Gastroesophageal sphincter (tissue), 4 donors: ENCODE measurements around the gene CHRM1. TPM values are rescaled to one million over a fixed set of nuclear protein-coding genes. Genes with fewer than 3 reads are reported as not detected.

Experiments used
- ATAC-seq: fragments of 150-250 bp; one replicate; pipeline ENCODE4 v1.9.1; 2016; ENCODE audit warnings: mild to moderate bottlenecking, moderate library complexity
- H3K27ac ChIP-seq, 4 donors: fragments of 200-600 bp; sonication (generic) in 3 of 4; 1 replicate in 3 of 4; 2 replicates in 1 of 4; pipeline ENCODE4 v1.5.1; 2016 to 2019
- H3K27me3 ChIP-seq: fragments of 200-600 bp; sonication (generic); one replicate; pipeline ENCODE4 v1.5.1; 2019
- H3K36me3 ChIP-seq, 2 donors: fragments of 200-600 bp; sonication (generic); one replicate each; pipeline ENCODE4 v1.5.1; 2019; ENCODE audit warnings: control low read depth in 1 of 2
- H3K4me1 ChIP-seq, 3 donors: fragments of 200-600 bp; sonication (generic); 1 replicate in 2 of 3; 2 replicates in 1 of 3; pipeline ENCODE4 v1.5.1; 2016 to 2019; ENCODE audit warnings: control low read depth in 2 of 3
- H3K4me3 ChIP-seq, 2 donors: fragments of 200-600 bp; sonication (generic); one replicate each; pipeline ENCODE4 v1.5.1; 2019; ENCODE audit warnings: mild to moderate bottlenecking in 1 of 2, moderate library complexity in 1 of 2
- H3K9me3 ChIP-seq, 3 donors: fragments of 200-600 bp; sonication (generic); one replicate each; pipeline ENCODE4 v1.5.1; 2017 to 2019; ENCODE audit warnings: control low read depth in 2 of 3
- CTCF ChIP-seq, 4 experiments: fragments of 200-600 bp in 2 of 4; fragments of 450-650 bp in 2 of 4; sonication (generic) in 1 of 4; IDR thresholded peaks; one replicate each; pipeline ENCODE4 v1.5.1; 2017 to 2019; ENCODE audit warnings: antibody characterized with exemption in 4 of 4, mild to moderate bottlenecking in 2 of 4, moderate library complexity in 2 of 4
- EP300 ChIP-seq: sonication (generic); formaldehyde crosslinking; IDR thresholded peaks from one replicate; pipeline ENCODE4 v1.6.1; 2017; ENCODE audit warnings: antibody characterized with exemption, mild to moderate bottlenecking
- POLR2A ChIP-seq, 2 donors: fragments of 450-650 bp; IDR thresholded peaks; one replicate each; pipeline ENCODE4 v1.6.1; 2017; ENCODE audit warnings: antibody characterized with exemption in 2 of 2, mild to moderate bottlenecking in 2 of 2, moderate library complexity in 1 of 2
- POLR2AphosphoS5 ChIP-seq: sonication (generic); formaldehyde crosslinking; IDR thresholded peaks from one replicate; pipeline ENCODE4 v1.6.1; 2017; ENCODE audit warnings: antibody characterized with exemption
- WGBS, 2 donors: methylation state at CpG; one replicate each; pipeline ENCODE4 v1.1.5; 2018; ENCODE audit warnings: low coverage in 1 of 2; 5-methylcytosine and 5-hydroxymethylcytosine counted together
- total RNA-seq, 4 donors: library from RNA; depleted of rRNA; stranded (reverse); fragments of >200 nt; gene quantifications; one replicate each; pipeline ENCODE4 v1.1.0, GENCODE V29; 2016

Gene CHRM1
- total RNA-seq, 4 donors from 2014 or later = 0.16 to 0.89 (median 0.27) TPM; not detected in 1

GRCh38 chr11:62896049-62896448, 25.1 kb downstream of the CHRM1 start:
- ATAC-seq = peak; percentile 73
- Histone ChIP-seq H3K9me3 (no peaks in the 10 kb centered on the region), H3K27me3 (no peaks in the 10 kb centered on the region), H3K27ac (peak overlapping the region in 3 of 4 donors; percentile 19 to 55 (median 31)), H3K4me3 (no peak overlapping the region), H3K4me1 (no peaks in the 10 kb centered on the region), H3K36me3 (no peaks in the 10 kb centered on the region)
- 65% methylated on average over 3 to 5 of the region's 10 CpGs for WGBS, 2 donors
- TF ChIP-seq CTCF (IDR thresholded peaks at IDR 0.05) = no peak
- TF ChIP-seq EP300 = no peak

- H3K4me3 ChIP-seq = no peak overlapping the region
- TF ChIP-seq EP300 (no peak), POLR2A (IDR thresholded peaks at IDR 0.05) (no peak), POLR2AphosphoS5 (no peak), CTCF (IDR thresholded peaks at IDR 0.05) (no peak)
- no peaks in the 10 kb centered on the region for H3K27me3 ChIP-seq
- H3K27ac ChIP-seq = no peak overlapping the region
- no peaks in the 10 kb centered on the region for H3K9me3 ChIP-seq
- no peaks in the 10 kb centered on the region for H3K4me1 ChIP-seq
- H3K36me3 ChIP-seq = no peaks in the 10 kb centered on the region
- 56 to 57% methylated on average over 2 to 3 of the region's 6 CpGs for WGBS, 2 donors
- no peak for ATAC-seq
Observed at GRCh38 chr11:62895501-62895900, 25.7 kb downstream of the CHRM1 start.

GRCh38 chr11:62892077-62892922, 28.9 kb downstream of the CHRM1 start:
- peaks cover 5 to 24% of the 10 kb centered on the region in 2 donors for H3K36me3 ChIP-seq
- ATAC-seq = no peak
- peaks cover 0 to 29% (median 0%) of the 10 kb centered on the region in 3 donors for H3K4me1 ChIP-seq
- TF ChIP-seq EP300 (no peak), POLR2A (IDR thresholded peaks at IDR 0.05) (no peak), CTCF (IDR thresholded peaks at IDR 0.05) (no peak), POLR2AphosphoS5 (no peak)
- H3K4me3 ChIP-seq = no peak overlapping the region
- H3K27me3 ChIP-seq = no peaks in the 10 kb centered on the region
- WGBS, 2 donors = 89 to 90% methylated on average over 6 to 8 of the region's 10 CpGs
- no peak overlapping the region for H3K27ac ChIP-seq
- no peaks in the 10 kb centered on the region for H3K9me3 ChIP-seq

- Histone ChIP-seq H3K27me3 (no peaks in the 10 kb centered on the region), H3K4me1 (peaks cover 0 to 54% (median 0%) of the 10 kb centered on the region in 3 donors), H3K27ac (peak overlapping the region in 2 of 4 donors; percentile 1 to 22), H3K4me3 (no peak overlapping the region), H3K36me3 (peaks cover 5 to 49% of the 10 kb centered on the region in 2 donors), H3K9me3 (no peaks in the 10 kb centered on the region)
- WGBS, 2 donors = 40 to 62% methylated on average over 1 to 10 of the region's 11 CpGs
- ATAC-seq = peak; percentile 23
- TF ChIP-seq CTCF (IDR thresholded peaks at IDR 0.05) = no peak
- peak; percentile 37 for TF ChIP-seq POLR2AphosphoS5
Observed at GRCh38 chr11:62889484-62890437, 31.4 kb downstream of the CHRM1 start.
